Esophagus squamous epithelium (tissue), 5 donors: Measurements from ENCODE around the gene LDLRAP1. TPM values are rescaled to one million over a fixed set of nuclear protein-coding genes. Genes with fewer than 3 reads are reported as not detected.
A peak's percentile ranks its signal among the peaks of the same experiment; 100 is the strongest.
"Not testable (repeated sequence)": the region's sequence is repeated elsewhere in the genome, so short reads cannot be mapped to it uniquely, and the experiment has no call there.

Source experiments
- DNase-seq: peaks from one replicate; lab custom pipeline; 2025; lab: John Stamatoyannopoulos, UW
- H3K27ac ChIP-seq, 4 donors: fragments of 200-600 bp; sonication (generic); one replicate each; pipeline ENCODE4 v1.5.1; 2016 to 2019; ENCODE audit warnings: mild to moderate bottlenecking in 1 of 4
- H3K27me3 ChIP-seq, 4 donors: fragments of 200-600 bp; sonication (generic); 1 replicate in 3 of 4; 2 replicates in 1 of 4; pipeline versions ENCODE4 v1.5.1 to v1.6.0; 2017 to 2021; ENCODE audit warnings: antibody characterized with exemption in 1 of 4
- H3K36me3 ChIP-seq, 3 donors: fragments of 200-600 bp; sonication (generic); one replicate each; pipeline ENCODE4 v1.5.1; 2016 to 2019
- H3K4me1 ChIP-seq, 3 donors: fragments of 200-600 bp; sonication (generic); one replicate each; pipeline ENCODE4 v1.5.1; 2017 to 2019
- H3K4me3 ChIP-seq, 4 donors: fragments of 200-600 bp; sonication (generic); 1 replicate in 3 of 4; 2 replicates in 1 of 4; pipeline ENCODE4 v1.5.1; 2016 to 2019; ENCODE audit warnings: mild to moderate bottlenecking in 2 of 4, moderate library complexity in 1 of 4
- H3K9me3 ChIP-seq, 3 donors: fragments of 200-600 bp; sonication (generic); one replicate each; pipeline ENCODE4 v1.5.1; 2016 to 2019
- POLR2A ChIP-seq, 4 donors: fragments of 450-650 bp; IDR thresholded peaks; one replicate each; pipeline ENCODE4 v1.6.1; 2017; ENCODE audit warnings: antibody characterized with exemption in 4 of 4, mild to moderate bottlenecking in 4 of 4, moderate library complexity in 3 of 4
- WGBS, 2 donors: methylation state at CpG; one replicate each; pipeline ENCODE4 v1.1.5; 2018; 5-methylcytosine and 5-hydroxymethylcytosine counted together
- intact Hi-C: fragments of 100-400 bp; cut with DNase I; formaldehyde crosslinking; loops from one replicate; pipeline ENCODE4 v1.15.0; 2022
- total RNA-seq, 4 donors: library from RNA; depleted of rRNA; stranded (reverse); fragments of >200 nt; gene quantifications; one replicate each; pipeline ENCODE4 v1.1.0, GENCODE V29; 2016
- TF ChIP-seq, protein P1 (sequence below), 6 experiments: fragments of 450-650 bp in 4 of 6; fragments of 200-600 bp in 2 of 6; sonication (generic) in 2 of 6; IDR thresholded peaks; one replicate each; pipeline ENCODE4 v1.5.1; 2016 to 2019; ENCODE audit warnings: antibody characterized with exemption in 6 of 6, mild to moderate bottlenecking in 4 of 6, moderate library complexity in 4 of 6
- donor health status: DM: yes; HTN: yes; CAD: no.

The LDLRAP1 gene
- total RNA-seq, 4 donors from 2014 or later = 17.0 to 21.4 (median 19.5) TPM

DNA sequence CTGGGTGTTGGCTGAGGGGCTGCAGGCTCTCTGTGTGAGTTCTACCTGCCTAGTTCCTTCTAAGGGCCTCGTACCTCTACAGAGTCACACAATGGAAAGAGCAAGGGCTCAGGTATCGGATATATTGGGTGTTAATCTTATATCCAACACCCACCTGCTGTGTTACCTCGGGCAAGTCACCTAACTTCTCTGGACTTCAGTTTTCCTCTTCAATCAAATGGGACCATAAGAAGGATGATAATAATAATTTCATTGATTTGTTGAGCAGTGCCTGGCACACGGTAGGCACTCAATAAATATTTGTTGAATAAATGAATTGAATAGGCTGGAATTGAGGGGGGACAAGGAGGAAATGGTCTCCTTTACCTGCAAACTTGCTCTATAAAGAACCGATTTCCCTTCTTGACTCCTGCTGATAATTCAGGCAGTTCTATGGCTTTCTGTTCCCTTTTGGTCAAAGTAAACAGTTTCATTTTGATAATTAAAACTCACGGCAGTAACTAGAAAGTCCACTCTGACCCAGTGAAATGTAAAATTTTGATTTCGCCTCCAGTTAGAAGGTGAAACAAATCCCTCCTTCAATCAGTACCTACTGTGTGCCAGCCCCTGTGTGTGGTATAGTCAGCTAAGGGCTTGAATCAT is 56.7 kb downstream of the LDLRAP1 start:
- no peak for DNase-seq
- Histone ChIP-seq H3K27ac (no peak overlapping the region), H3K36me3 (no peaks in the 10 kb centered on the region), H3K9me3 (peaks cover 0 to 7% (median 6%) of the 10 kb centered on the region in 3 donors), H3K27me3 (no peaks in the 10 kb centered on the region), H3K4me3 (no peak overlapping the region), H3K4me1 (no peaks in the 10 kb centered on the region)
- TF ChIP-seq POLR2A (IDR thresholded peaks at IDR 0.05) = no peak
- TF ChIP-seq, protein P1, sequence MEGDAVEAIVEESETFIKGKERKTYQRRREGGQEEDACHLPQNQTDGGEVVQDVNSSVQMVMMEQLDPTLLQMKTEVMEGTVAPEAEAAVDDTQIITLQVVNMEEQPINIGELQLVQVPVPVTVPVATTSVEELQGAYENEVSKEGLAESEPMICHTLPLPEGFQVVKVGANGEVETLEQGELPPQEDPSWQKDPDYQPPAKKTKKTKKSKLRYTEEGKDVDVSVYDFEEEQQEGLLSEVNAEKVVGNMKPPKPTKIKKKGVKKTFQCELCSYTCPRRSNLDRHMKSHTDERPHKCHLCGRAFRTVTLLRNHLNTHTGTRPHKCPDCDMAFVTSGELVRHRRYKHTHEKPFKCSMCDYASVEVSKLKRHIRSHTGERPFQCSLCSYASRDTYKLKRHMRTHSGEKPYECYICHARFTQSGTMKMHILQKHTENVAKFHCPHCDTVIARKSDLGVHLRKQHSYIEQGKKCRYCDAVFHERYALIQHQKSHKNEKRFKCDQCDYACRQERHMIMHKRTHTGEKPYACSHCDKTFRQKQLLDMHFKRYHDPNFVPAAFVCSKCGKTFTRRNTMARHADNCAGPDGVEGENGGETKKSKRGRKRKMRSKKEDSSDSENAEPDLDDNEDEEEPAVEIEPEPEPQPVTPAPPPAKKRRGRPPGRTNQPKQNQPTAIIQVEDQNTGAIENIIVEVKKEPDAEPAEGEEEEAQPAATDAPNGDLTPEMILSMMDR (IDR thresholded peaks at IDR 0.05) = no peak
- intact Hi-C loops = no loop called here
- 84 to 91% methylated on average over 7 of the region's 7 CpGs for WGBS, 2 donors

DNA sequence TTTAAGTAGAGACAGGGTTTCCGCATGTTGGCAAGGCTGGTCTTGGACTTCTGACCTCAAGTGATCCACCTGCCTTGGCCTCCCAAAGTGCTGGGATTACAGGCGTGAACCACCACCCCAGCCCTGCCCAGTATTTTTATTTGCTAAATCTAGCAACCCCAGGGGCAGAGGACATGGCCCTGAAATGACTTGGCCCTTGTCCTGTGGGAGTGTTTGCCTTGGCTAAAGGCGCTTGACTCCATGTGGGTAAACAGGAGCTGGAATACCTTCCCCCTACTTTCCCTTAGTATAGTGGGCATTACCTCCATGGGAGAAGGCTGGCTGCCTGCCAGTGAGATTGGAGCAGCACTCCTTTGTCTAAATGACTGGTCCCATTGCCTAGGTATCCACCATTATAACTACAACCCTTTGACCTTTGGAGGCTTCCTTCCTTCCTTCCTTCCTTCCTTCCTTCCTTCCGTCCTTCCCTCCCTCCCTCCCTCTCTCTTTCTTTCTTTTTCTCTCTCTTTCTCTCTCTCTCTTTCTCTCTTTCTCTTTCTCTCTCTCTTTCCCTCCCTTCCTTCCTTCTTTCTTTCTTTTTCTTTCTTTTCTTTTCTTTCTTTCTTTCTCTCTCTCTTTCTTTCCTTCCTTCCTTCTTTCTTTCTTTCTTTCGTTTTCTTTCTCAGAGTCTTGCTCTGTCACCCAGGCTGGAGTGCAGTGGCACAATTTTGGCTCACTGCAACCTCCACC is 57.7 kb downstream of the LDLRAP1 start:
- DNase-seq, H3K9me3 ChIP-seq, H3K4me3 ChIP-seq, H3K27ac ChIP-seq, H3K4me1 ChIP-seq, intact Hi-C loops, H3K27me3 ChIP-seq, H3K36me3 ChIP-seq: not testable (repeated sequence)
- WGBS, 2 donors = 73 to 94% methylated on average over 3 to 4 of the region's 5 CpGs

DNA sequence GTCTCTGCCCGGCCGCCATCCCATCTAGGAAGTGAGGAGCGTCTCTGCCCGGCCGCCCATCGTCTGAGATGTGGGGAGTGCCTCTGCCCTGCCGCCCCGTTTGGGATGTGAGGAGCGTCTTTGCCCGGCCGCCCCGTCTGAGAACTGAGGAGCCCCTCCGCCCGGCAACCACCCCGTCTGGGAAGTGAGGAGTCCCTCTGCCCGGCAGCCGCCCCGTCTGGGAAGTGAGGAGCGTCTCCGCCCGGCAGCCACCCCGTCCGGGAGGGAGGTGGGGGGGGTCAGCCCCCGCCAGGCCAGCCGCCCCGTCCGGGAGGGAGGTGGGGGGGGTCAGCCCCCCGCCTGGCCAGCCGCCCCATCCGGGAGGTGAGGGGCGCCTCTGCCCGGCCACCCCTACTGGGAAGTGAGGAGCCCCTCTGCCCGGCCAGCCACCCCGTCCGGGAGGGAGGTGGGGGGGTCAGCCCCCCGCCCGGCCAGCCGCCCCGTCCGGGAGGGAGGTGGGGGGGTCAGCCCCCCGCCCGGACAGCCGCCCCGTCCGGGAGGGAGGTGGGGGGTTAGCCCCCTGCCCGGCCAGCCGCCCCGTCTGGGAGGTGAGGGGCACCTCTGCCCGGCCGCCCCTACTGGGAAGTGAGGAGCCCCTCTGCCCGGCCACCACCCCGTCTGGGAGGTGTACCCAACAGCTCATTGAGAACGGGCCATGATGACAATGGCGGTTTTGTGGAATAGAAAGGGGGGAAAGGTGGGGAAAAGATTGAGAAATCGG is 60.6 kb downstream of the LDLRAP1 start:
- H3K27ac ChIP-seq, intact Hi-C loops, H3K36me3 ChIP-seq, H3K27me3 ChIP-seq, H3K4me1 ChIP-seq, H3K9me3 ChIP-seq, H3K4me3 ChIP-seq, DNase-seq: not testable (repeated sequence)
- WGBS, 2 donors = no CpG with 5 or more reads among the region's 55 CpGs

DNA sequence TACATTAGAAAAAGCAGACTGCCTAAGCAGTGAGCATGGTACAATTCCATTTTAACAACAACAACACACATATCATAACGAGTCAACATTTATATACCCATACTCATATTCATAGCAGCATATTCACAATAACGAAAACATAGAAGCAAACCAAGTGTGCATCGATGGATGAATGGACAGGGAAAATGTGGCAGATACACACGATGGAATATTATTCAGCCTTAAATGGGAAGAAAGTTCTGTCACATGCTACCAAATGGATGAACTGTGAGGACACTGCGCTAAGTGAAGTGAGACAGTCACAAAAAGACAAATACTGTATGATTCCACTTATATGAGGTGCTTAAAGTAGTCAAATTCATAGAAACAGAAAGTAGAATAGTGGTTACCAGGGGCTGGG is 63.7 kb downstream of the LDLRAP1 start:
- H3K36me3 ChIP-seq = no peaks in the 10 kb centered on the region
- no peaks in the 10 kb centered on the region for H3K9me3 ChIP-seq
- WGBS, 2 donors = 87 to 88% methylated on average over 5 of the region's 5 CpGs
- no peak for DNase-seq
- intact Hi-C loops = loop anchor here (5.0 kb wide), 1 partner anchor 190 kb away; no protein-coding TSS in a partner anchor
- peaks cover 9 to 31% (median 11%) of the 10 kb centered on the region in 3 donors for H3K4me1 ChIP-seq
- no peak overlapping the region for H3K27ac ChIP-seq
- TF ChIP-seq, protein P1 (IDR thresholded peaks at IDR 0.05) = no peak
- no peak for TF ChIP-seq POLR2A (IDR thresholded peaks at IDR 0.05)
- no peak overlapping the region for H3K4me3 ChIP-seq
- no peaks in the 10 kb centered on the region for H3K27me3 ChIP-seq

DNA sequence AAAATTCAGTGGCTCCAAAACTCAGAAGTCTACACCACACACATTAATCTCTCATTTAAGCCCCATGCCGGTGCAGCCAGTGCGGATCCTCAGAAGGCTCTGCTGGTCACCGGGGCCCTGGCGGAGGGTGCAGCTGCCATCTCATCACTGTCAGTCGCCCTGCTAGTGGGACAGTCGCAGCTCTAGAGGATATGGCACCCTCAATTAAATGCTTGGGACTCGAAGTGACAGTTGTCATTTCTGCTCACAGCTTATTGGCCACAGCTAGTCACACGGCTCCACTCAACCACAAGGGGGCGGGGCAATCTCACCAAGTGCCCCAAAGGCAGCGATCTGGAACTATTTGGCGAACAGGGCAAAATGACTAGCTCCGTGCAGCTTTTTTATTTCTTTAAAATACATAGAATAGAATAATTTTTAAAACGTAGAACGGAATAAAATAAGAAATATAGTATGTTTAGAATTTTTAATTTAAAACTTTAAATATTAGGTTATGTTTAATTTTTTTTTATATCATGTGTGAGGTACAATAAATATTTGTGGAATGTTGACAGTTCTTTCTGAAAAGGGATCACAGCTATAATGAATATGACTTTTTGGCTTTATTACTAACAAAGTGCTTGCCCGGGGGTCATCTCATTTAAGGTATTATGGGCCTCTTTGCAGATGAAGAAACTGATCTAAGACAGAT is 65.2 kb downstream of the LDLRAP1 start:
- H3K36me3 ChIP-seq = no peaks in the 10 kb centered on the region
- no peak for DNase-seq
- no peaks in the 10 kb centered on the region for H3K27me3 ChIP-seq
- peak overlapping the region in 1 of 4 donors; percentile 39 for H3K4me3 ChIP-seq
- no peak overlapping the region for H3K27ac ChIP-seq
- no peak for TF ChIP-seq POLR2A (IDR thresholded peaks at IDR 0.05)
- TF ChIP-seq, protein P1 (IDR thresholded peaks at IDR 0.05) = peak; percentile 72 to 87 (median 78)
- 8 to 13% methylated on average over 13 to 15 of the region's 15 CpGs for WGBS, 2 donors
- intact Hi-C loops = loop anchor here (5.0 kb wide), 1 partner anchor 189 kb away; no protein-coding TSS in a partner anchor
- H3K4me1 ChIP-seq = peaks cover 9 to 31% (median 11%) of the 10 kb centered on the region in 3 donors
- H3K9me3 ChIP-seq = no peaks in the 10 kb centered on the region
